Testis (tissue), 2 donors: ENCODE data around the gene MORN4.

Experiments
- CTCF ChIP-seq, 3 experiments: fragments of 450-650 bp in 2 of 3; fragments of 200-600 bp in 1 of 3; sonication (generic) in 1 of 3; IDR thresholded peaks; one replicate each; pipeline ENCODE4 v1.5.1; 2016 to 2019; ENCODE audit warnings: antibody characterized with exemption in 3 of 3, mild to moderate bottlenecking in 2 of 3, moderate library complexity in 1 of 3
- POLR2A ChIP-seq: fragments of 450-650 bp; IDR thresholded peaks from one replicate; pipeline ENCODE4 v1.6.1; 2017; ENCODE audit warnings: antibody characterized with exemption, mild to moderate bottlenecking, moderate library complexity

GRCh38 chr10:97600616-97601015 lies 32.7 kb downstream of the MORN4 start:
- no peak for TF ChIP-seq CTCF (IDR thresholded peaks at IDR 0.05)
- TF ChIP-seq POLR2A, result no peak
